T-cell (primary cell): ENCODE data around the gene CELF4. TPM values are rescaled to one million over a fixed set of nuclear protein-coding genes. Genes with fewer than 3 reads are reported as not detected.

Experiments
- ATAC-seq, 4 experiments: fragments of 200-7000 bp in 3 of 4; fragments of 150-1000 bp in 1 of 4; cut with Tn5 transposase; replicated peaks in 1 of 4; 1 replicate in 3 of 4; 2 replicates in 1 of 4; pipeline ENCODE4 v1.10.0; 2021; ENCODE audit warnings: moderate library complexity in 3 of 4, mild to moderate bottlenecking in 2 of 4, moderate number of reproducible peaks in 1 of 4
- CTCF ChIA-PET, 2 donors: fragments of 300-600 bp; sonication (Branson Sonifier 250); formaldehyde crosslinking; loops; one replicate each; lab custom pipeline; 2022; ENCODE audit warnings: antibody characterized with exemption in 2 of 2; lab: Charles Lee
- POLR2A ChIA-PET, 2 donors: fragments of 300-600 bp; sonication (Branson Sonifier 250); formaldehyde crosslinking; loops; one replicate each; lab custom pipeline; 2022; ENCODE audit warnings: antibody characterized with exemption in 2 of 2; lab: Charles Lee
- DNase-seq, 35 experiments: peaks; one replicate each; pipeline versions ENCODE4 v3.0.0 to v3.0.0-alpha.2; 2013 to 2023
- H3K27ac ChIP-seq: one replicate; pipeline ENCODE4 v1.5.1; 2013; ENCODE audit warnings: low read length
- H3K27me3 ChIP-seq, 2 experiments: replicated peaks in 1 of 2; 1 replicate in 1 of 2; 2 replicates in 1 of 2; pipeline versions ENCODE4 v1.6.1 to v1.7.0; 2013; ENCODE audit warnings: low read length in 1 of 2, mixed read lengths in 1 of 2; ENCODE audit not compliant: control insufficient read depth in 2 of 2, insufficient read depth in 2 of 2; ENCODE audit errors: extremely low read depth in 1 of 2
- H3K36me3 ChIP-seq, 2 donors: 1 replicate in 1 of 2; 2 replicates in 1 of 2; pipeline versions ENCODE4 v1.6.1 to v1.7.0; 2013; ENCODE audit warnings: low read length in 1 of 2; ENCODE audit not compliant: control insufficient read depth in 2 of 2, insufficient read depth in 1 of 2; ENCODE audit errors: extremely low read depth in 1 of 2
- H3K4me1 ChIP-seq, 2 experiments: 1 replicate in 1 of 2; 2 replicates in 1 of 2; pipeline versions ENCODE4 v1.6.1 to v1.7.0; 2013; ENCODE audit warnings: low read length in 2 of 2, mixed read lengths in 1 of 2; ENCODE audit not compliant: insufficient read depth in 2 of 2, control insufficient read depth in 1 of 2; ENCODE audit errors: extremely low read depth in 1 of 2
- H3K4me3 ChIP-seq, 2 donors: 1 replicate in 1 of 2; 2 replicates in 1 of 2; pipeline versions ENCODE4 v1.5.1 to v1.7.0; 2013; ENCODE audit warnings: mild to moderate bottlenecking in 2 of 2, low read length in 1 of 2, moderate library complexity in 1 of 2; ENCODE audit not compliant: control insufficient read depth in 1 of 2; ENCODE audit errors: extremely low read depth in 1 of 2
- H3K9me3 ChIP-seq: 2 replicates; pipeline ENCODE4 v1.7.0; 2013
- H3K27ac Mint-ChIP-seq, 2 donors: one replicate each; pipeline ENCODE4 v1.8.0; 2020 to 2021; ENCODE audit warnings: mild to moderate bottlenecking in 2 of 2, mixed read lengths in 2 of 2
- H3K27me3 Mint-ChIP-seq, 2 donors: one replicate each; pipeline ENCODE4 v1.8.0; 2021 to 2022; ENCODE audit warnings: mixed read lengths in 2 of 2
- H3K36me3 Mint-ChIP-seq: one replicate; pipeline ENCODE4 v1.8.0; 2021; ENCODE audit warnings: mixed read lengths
- H3K4me1 Mint-ChIP-seq, 3 donors: one replicate each; pipeline ENCODE4 v1.8.0; 2020 to 2022; ENCODE audit warnings: mixed read lengths in 3 of 3, mild to moderate bottlenecking in 1 of 3
- H3K4me3 Mint-ChIP-seq, 3 donors: one replicate each; pipeline ENCODE4 v1.8.0; 2020 to 2022; ENCODE audit warnings: mild to moderate bottlenecking in 3 of 3, mixed read lengths in 3 of 3, moderate library complexity in 3 of 3
- H3K9me3 Mint-ChIP-seq, 3 donors: one replicate each; pipeline ENCODE4 v1.8.0; 2020 to 2022; ENCODE audit warnings: mixed read lengths in 3 of 3
- WGBS: methylation state at CpG from one replicate; pipeline ENCODE4 v1.1.5; 2013; ENCODE audit warnings: missing lambda C conversion rate; ENCODE audit not compliant: insufficient coverage; 5-methylcytosine and 5-hydroxymethylcytosine counted together
- total RNA-seq, 35 experiments: library from RNA in 6 of 35; stranded (reverse) in 6 of 35; fragments of 120-200 nt in 1 of 35; gene quantifications; one replicate each; pipeline versions ENCODE4 v1.2.1 to v1.2.4 and lab custom pipeline; 2013 to 2026

Gene CELF4
- total RNA-seq, 5 donors from 2014 or later (not counting 1 experiment from before 2014, with no cell fraction given), result not detected

GRCh38 chr18:37525262-37525585 is 40.4 kb downstream of the CELF4 start:
- 59% methylated on average over 7 of the region's 8 CpGs for WGBS
- H3K9me3 ChIP-seq, result no peaks in the 10 kb centered on the region
- H3K27me3 Mint-ChIP-seq, result peaks cover 33 to 55% of the 10 kb centered on the region in 2 donors
- peaks cover 5 to 40% of the 10 kb centered on the region in 2 experiments for H3K27me3 ChIP-seq
- ATAC-seq, result no peak
- no peaks in the 10 kb centered on the region for H3K4me1 Mint-ChIP-seq
- H3K27ac Mint-ChIP-seq, result no peak overlapping the region
- no peak overlapping the region for H3K27ac ChIP-seq
- no peak for DNase-seq
- no peak overlapping the region for H3K4me3 ChIP-seq
- H3K4me3 Mint-ChIP-seq, result no peak overlapping the region
- H3K36me3 Mint-ChIP-seq, result no peaks in the 10 kb centered on the region
- ChIA-PET POLR2A (no interaction called here), CTCF (interaction anchor here in 1 of 2 donors (0.6 kb wide), 1 partner anchor 465 kb away, joined by 3 read pairs; no protein-coding TSS in a partner anchor)
- no peaks in the 10 kb centered on the region for H3K9me3 Mint-ChIP-seq
- H3K4me1 ChIP-seq, result no peaks in the 10 kb centered on the region
- H3K36me3 ChIP-seq, result no peaks in the 10 kb centered on the region

- ATAC-seq, result no peak
- Mint-ChIP-seq H3K9me3 (no peaks in the 10 kb centered on the region), H3K36me3 (no peaks in the 10 kb centered on the region), H3K27ac (no peak overlapping the region), H3K27me3 (peaks cover 33 to 55% of the 10 kb centered on the region in 2 donors), H3K4me3 (no peak overlapping the region), H3K4me1 (no peaks in the 10 kb centered on the region)
- no peaks in the 10 kb centered on the region for H3K4me1 ChIP-seq
- no peak overlapping the region for H3K27ac ChIP-seq
- ChIA-PET CTCF (interaction anchor here in 1 of 2 donors (0.6 kb wide), 1 partner anchor 465 kb away, joined by 3 read pairs; no protein-coding TSS in a partner anchor), POLR2A (no interaction called here)
- 12% methylated on average over 59 of the region's 63 CpGs for WGBS
- H3K36me3 ChIP-seq, result no peaks in the 10 kb centered on the region
- no peak for DNase-seq
- H3K27me3 ChIP-seq, result peaks cover 5 to 37% of the 10 kb centered on the region in 2 experiments
- H3K4me3 ChIP-seq, result no peak overlapping the region
- H3K9me3 ChIP-seq, result no peaks in the 10 kb centered on the region
Measured at GRCh38 chr18:37524498-37525261, 40.9 kb downstream of the CELF4 start.

GRCh38 chr18:37524139-37524497 is 41.5 kb downstream of the CELF4 start:
- Histone ChIP-seq H3K4me3 (no peak overlapping the region), H3K9me3 (no peaks in the 10 kb centered on the region), H3K36me3 (no peaks in the 10 kb centered on the region), H3K27me3 (peaks cover 5 to 31% of the 10 kb centered on the region in 2 experiments), H3K27ac (no peak overlapping the region), H3K4me1 (no peaks in the 10 kb centered on the region)
- DNase-seq (no peak), ATAC-seq (no peak)
- H3K36me3 Mint-ChIP-seq, result no peaks in the 10 kb centered on the region
- CTCF ChIA-PET, result no interaction called here
- 42% methylated on average over 5 of the region's 10 CpGs for WGBS
- H3K9me3 Mint-ChIP-seq, result no peaks in the 10 kb centered on the region
- peaks cover 33 to 53% of the 10 kb centered on the region in 2 donors for H3K27me3 Mint-ChIP-seq
- no peak overlapping the region for H3K27ac Mint-ChIP-seq
- H3K4me1 Mint-ChIP-seq, result no peaks in the 10 kb centered on the region
- no peak overlapping the region for H3K4me3 Mint-ChIP-seq
- POLR2A ChIA-PET, result no interaction called here

- no peaks in the 10 kb centered on the region for H3K4me1 ChIP-seq
- H3K9me3 ChIP-seq, result no peaks in the 10 kb centered on the region
- H3K27ac ChIP-seq, result no peak overlapping the region
- Mint-ChIP-seq H3K4me3 (no peak overlapping the region), H3K9me3 (no peaks in the 10 kb centered on the region), H3K4me1 (no peaks in the 10 kb centered on the region), H3K27me3 (peaks cover 24 to 43% of the 10 kb centered on the region in 2 donors), H3K27ac (no peak overlapping the region), H3K36me3 (no peaks in the 10 kb centered on the region)
- peaks cover 3 to 39% of the 10 kb centered on the region in 2 experiments for H3K27me3 ChIP-seq
- POLR2A ChIA-PET, result no interaction called here
- WGBS, result 51% methylated on average over 10 of the region's 19 CpGs
- H3K36me3 ChIP-seq, result no peaks in the 10 kb centered on the region
- ATAC-seq (no peak), DNase-seq (no peak)
- H3K4me3 ChIP-seq, result no peak overlapping the region
- CTCF ChIA-PET, result interaction anchor here in 1 of 2 donors (0.5 kb wide), 1 partner anchor 856 kb away, joined by 3 read pairs; no protein-coding TSS in a partner anchor
Measured at GRCh38 chr18:37521510-37522465, 43.8 kb downstream of the CELF4 start.

- DNase-seq (no peak), ATAC-seq (no peak)
- POLR2A ChIA-PET, result no interaction called here
- H3K36me3 Mint-ChIP-seq, result no peaks in the 10 kb centered on the region
- peaks cover 2 to 48% of the 10 kb centered on the region in 2 experiments for H3K27me3 ChIP-seq
- H3K27me3 Mint-ChIP-seq, result peaks cover 24 to 32% of the 10 kb centered on the region in 2 donors
- H3K4me3 Mint-ChIP-seq, result no peak overlapping the region
- WGBS, result 40% methylated on average over 1 of the region's 3 CpGs
- CTCF ChIA-PET, result no interaction called here
- no peaks in the 10 kb centered on the region for H3K9me3 ChIP-seq
- H3K9me3 Mint-ChIP-seq, result no peaks in the 10 kb centered on the region
- H3K4me3 ChIP-seq, result no peak overlapping the region
- H3K4me1 Mint-ChIP-seq, result no peaks in the 10 kb centered on the region
- H3K27ac ChIP-seq, result no peak overlapping the region
- H3K27ac Mint-ChIP-seq, result no peak overlapping the region
- H3K4me1 ChIP-seq, result no peaks in the 10 kb centered on the region
- H3K36me3 ChIP-seq, result no peaks in the 10 kb centered on the region
Measured at GRCh38 chr18:37520508-37520907, 45.1 kb downstream of the CELF4 start.

GRCh38 chr18:37519510-37520135 is 46.0 kb downstream of the CELF4 start:
- peaks cover 0 to 43% of the 10 kb centered on the region in 2 experiments for H3K27me3 ChIP-seq
- H3K36me3 ChIP-seq, result no peaks in the 10 kb centered on the region
- Mint-ChIP-seq H3K4me3 (no peak overlapping the region), H3K27ac (no peak overlapping the region), H3K9me3 (no peaks in the 10 kb centered on the region), H3K36me3 (no peaks in the 10 kb centered on the region), H3K27me3 (peaks cover 16 to 27% of the 10 kb centered on the region in 2 donors), H3K4me1 (no peaks in the 10 kb centered on the region)
- ChIA-PET CTCF (no interaction called here), POLR2A (no interaction called here)
- ATAC-seq, result no peak
- no peak for DNase-seq
- no peaks in the 10 kb centered on the region for H3K4me1 ChIP-seq
- 59% methylated on average over 9 of the region's 9 CpGs for WGBS
- H3K27ac ChIP-seq, result no peak overlapping the region
- no peaks in the 10 kb centered on the region for H3K9me3 ChIP-seq
- no peak overlapping the region for H3K4me3 ChIP-seq
